ENCODE results near the gene SCUBE3.

Gene SCUBE3

GRCh38 chr6:35209081-35209480 lies 4.7 kb upstream of the SCUBE3 start:
- no peak for DNase-seq (ENCODE audit: low read depth in 2 of 3, low spot score in 2 of 3)

DNA sequence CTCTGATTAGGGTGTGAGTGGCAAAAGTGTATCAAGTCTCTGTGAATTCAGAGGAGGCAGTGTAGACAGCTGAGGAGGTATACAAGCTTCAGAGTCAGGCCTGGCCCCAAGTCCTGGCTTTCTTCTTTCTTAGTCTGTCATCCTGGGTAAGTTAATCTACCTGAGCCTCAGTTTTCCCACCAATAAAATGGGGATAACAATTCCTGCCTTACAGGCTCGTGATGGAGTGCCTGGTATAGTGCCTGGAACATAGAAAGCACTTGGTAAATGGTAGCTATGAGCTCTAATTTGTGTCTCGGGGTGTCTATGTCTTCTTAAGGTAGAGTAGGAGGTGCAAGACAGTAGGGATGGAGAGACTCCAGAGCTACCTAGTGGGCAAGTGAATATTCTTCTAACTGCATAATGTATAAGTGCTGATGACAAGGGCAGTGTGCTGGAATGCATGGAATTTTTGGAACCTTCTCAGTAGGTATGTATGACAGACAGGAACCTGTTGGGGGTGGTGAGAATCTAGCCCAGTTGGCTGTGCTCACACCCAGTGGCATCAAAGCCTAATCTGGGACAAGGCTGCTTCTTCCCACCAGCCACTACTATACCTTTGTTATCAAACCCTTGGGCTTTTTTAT lies 4.0 kb upstream of the SCUBE3 start:
- DNase-seq (ENCODE audit: low read depth in 2 of 3, low spot score in 2 of 3): no peak

GRCh38 chr6:35213298-35213791 lies 411 bp upstream of the SCUBE3 start:
- DNase-seq (ENCODE audit: low read depth in 2 of 3, low spot score in 2 of 3): no peak

DNA sequence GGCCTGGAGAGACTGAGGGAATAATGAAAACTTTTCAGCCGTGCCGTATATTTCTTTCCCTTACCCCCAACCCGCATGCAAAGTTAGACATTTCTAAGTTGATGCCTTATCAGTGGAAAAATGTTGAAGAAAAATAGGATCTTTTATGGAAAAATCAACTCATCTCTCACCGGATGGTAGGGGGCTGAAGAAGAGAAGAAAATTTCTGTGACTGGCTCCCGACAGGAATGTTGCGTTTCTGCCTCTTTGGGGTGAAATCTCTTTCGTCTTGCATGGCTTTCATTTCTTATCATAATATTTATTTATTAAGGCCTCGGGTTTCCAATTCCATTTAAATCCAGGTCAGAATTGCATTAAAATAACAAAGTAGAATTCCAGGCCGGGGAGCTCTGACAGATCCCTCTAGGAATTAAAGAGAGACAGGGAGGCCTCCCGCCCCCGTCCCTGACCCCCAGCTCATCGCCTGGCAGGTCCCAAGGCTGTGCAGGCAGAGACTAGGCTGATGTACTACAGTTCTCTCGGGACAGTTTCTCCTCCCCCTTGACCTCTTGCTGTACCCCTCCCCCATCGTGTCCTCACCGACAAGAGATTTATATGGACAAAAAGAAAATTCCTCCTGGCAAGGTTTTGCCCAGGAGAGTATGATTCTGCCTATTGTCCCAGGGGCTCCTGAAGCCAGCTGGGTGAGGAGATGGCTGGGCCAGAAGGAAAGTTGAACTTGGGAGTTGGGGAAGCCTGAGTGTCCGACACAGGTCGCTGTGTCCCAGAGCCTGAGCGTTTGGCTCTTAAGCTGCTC lies 1.3 kb downstream of the SCUBE3 start:
- DNase-seq (ENCODE audit: low read depth in 2 of 3, low spot score in 2 of 3): no peak

GRCh38 chr6:35215665-35216411 lies 2.1 kb downstream of the SCUBE3 start:
- DNase-seq (ENCODE audit: low read depth in 2 of 3, low spot score in 2 of 3): no peak

- no peak for DNase-seq (ENCODE audit: low read depth in 2 of 3, low spot score in 2 of 3)
Measured at GRCh38 chr6:35216412-35216732, 2.6 kb downstream of the SCUBE3 start.

- DNase-seq (ENCODE audit: low read depth in 2 of 3, low spot score in 2 of 3): no peak
Measured at GRCh38 chr6:35216851-35217811, 3.4 kb downstream of the SCUBE3 start.

DNA sequence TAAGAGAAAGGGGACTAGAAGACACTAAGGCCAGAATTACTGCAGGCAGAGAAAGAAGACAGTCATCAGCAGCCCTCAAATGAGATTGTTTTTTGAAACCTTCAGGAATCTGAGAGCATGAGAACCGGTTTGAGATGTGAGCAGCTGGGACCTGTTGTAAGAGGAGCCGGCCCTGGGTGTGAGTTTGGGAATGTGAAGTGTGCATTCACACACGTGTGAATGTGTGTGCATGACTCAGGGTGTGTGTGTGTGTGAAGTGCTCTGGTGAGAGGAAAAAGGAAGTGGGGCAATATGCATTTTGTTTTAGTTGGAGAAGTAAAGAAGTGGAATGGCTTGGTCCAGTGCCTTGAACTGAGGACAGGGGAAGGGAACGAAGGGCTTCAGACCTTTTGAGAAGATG lies 4.3 kb downstream of the SCUBE3 start:
- no peak for DNase-seq (ENCODE audit: low read depth in 2 of 3, low spot score in 2 of 3)

DNA sequence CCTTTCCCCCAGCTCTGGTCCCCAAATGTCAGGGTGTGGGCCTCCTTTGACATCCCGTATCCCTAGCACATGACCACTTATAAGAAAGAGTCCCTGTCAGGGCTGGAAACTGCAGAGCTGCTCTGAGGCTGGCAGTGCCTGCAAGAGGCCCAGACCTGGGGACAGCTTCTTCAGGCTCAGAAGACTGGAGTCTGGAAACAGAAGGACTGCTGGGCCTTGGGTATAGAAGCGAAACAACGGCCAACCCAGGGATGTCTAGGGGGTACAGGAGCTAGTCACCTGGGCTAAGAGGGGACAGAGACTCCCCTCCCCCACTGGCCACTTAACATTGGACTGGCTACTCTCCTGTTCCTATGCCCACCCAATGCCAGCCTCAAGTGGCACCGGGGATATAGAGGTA lies 4.7 kb downstream of the SCUBE3 start:
- no peak for DNase-seq (ENCODE audit: low read depth in 2 of 3, low spot score in 2 of 3)

DNA sequence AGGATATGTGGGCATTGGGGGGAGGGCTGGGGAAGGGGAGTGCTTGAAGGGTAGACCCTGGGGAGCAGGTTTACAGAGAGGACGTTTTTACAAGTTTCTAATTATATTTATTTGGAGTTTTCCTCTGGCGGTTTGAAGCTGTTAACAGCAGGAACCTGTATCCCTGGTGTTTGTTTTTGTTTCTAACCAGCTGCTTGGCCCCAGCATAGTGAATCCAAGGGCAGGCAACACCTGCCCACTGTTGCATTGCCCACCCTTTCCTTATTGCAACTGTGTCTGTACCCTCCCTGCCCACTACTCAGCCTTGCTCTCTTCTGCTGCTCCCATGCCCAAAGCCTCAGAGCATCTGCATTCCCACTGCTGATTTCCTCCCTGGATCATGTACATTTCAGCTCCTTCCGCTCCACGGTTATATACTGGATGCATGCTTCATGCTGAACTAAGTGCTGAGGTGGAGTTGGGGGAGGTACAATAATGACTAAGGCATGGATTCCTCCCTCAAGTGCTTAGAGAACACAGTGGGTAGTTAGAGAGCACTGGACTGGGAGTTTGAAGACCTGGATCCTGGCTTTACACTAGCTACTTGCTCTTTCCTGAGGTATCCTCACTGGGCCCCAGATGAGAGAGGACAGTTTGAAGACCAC lies 6.0 kb downstream of the SCUBE3 start:
- DNase-seq (ENCODE audit: low read depth in 2 of 3, low spot score in 2 of 3): no peak

- DNase-seq (ENCODE audit: low read depth in 2 of 3, low spot score in 2 of 3): no peak
Measured at GRCh38 chr6:35220711-35221110, 7.0 kb downstream of the SCUBE3 start.

DNA sequence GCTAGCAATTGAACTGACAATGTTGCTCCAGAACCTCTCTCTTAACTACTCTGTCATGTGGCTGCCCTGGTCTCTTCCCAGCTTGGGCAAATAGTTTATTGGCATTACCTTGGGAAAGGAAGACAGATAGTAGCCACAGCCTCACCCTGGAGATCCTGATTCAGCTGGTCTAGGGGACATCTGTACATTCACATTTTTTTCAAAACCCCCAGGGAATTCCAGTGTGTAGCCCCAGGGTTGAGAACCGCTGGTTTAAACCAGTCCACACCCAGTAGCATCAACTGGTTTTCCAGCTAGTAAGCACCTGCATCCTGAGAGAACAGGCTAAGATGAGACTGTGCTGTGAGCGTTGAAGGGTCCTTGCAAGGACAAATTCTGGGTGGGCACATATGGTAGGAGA lies 9.6 kb downstream of the SCUBE3 start:
- DNase-seq (ENCODE audit: low read depth in 2 of 3, low spot score in 2 of 3): no peak

- no peak for DNase-seq (ENCODE audit: low read depth in 2 of 3, low spot score in 2 of 3)
Measured at GRCh38 chr6:35224720-35225119, 11.0 kb downstream of the SCUBE3 start.

- DNase-seq (ENCODE audit: low read depth in 2 of 3, low spot score in 2 of 3): no peak
Measured at GRCh38 chr6:35228481-35228880, 14.7 kb downstream of the SCUBE3 start.

DNA sequence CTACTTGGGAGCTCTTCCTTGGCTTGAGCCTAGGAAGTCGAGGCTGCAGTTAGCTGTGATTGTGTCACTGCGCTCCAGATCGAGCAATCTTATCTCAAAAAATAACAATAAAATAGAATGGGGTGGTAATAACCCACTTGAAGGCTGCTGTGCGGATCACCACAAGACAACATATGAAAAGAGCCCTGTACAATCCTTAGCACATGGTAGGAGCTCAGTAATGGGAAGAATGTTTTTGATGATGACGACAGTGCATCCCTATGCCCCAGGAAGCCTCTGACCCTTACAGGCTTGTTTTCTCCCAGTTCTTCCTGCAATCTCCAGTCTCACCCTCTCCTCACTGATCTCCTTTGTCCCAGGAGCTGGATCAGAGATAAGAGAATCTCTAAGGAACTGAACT lies 15.5 kb downstream of the SCUBE3 start:
- DNase-seq (ENCODE audit: low read depth in 2 of 3, low spot score in 2 of 3): no peak

DNA sequence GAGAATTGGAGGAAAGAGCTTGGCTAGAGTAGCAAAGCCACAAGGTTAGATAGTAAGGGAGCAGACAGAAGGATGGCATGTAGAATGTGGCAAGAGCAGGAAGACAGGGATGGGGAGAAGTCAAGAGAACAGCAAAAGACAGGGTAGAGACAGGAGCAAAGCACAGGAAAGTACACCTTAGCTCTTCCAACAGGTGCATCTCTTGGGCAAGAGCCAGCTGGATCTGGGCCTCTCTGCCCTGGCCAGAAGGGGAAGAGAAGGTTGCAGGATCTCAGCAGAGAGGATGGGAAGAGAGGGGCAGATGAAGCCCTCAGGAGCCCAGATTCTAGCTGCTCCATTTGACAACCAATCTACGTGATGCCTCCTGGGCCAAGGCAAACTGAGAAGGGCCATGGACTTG lies 16.7 kb downstream of the SCUBE3 start:
- DNase-seq (ENCODE audit: low read depth in 2 of 3, low spot score in 2 of 3): no peak

GRCh38 chr6:35230950-35231349 lies 17.2 kb downstream of the SCUBE3 start:
- no peak for DNase-seq (ENCODE audit: low read depth in 2 of 3, low spot score in 2 of 3)

- no peak for DNase-seq (ENCODE audit: low read depth in 2 of 3, low spot score in 2 of 3)
Measured at GRCh38 chr6:35231563-35231962, 17.8 kb downstream of the SCUBE3 start.

DNA sequence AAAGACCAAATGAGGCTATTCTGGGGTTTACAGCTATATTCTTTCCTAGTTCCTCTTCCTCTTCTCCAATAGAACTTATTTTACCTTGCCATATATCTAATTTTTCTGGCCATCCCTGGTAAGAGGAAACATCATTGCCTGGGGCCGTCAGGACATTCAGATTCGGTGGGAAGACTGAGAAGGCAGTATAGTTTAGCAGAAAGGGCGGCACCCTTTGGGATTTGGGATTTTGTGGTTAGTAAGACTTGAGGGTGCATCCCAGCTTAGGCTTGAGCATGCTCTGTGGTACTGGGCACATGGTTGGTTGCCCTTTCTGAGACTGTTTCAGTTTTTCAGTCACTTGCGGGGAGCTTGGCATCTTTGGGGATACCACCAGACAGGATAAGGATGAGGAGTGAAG lies 21.1 kb downstream of the SCUBE3 start:
- no peak for DNase-seq (ENCODE audit: low read depth in 2 of 3, low spot score in 2 of 3)

DNA sequence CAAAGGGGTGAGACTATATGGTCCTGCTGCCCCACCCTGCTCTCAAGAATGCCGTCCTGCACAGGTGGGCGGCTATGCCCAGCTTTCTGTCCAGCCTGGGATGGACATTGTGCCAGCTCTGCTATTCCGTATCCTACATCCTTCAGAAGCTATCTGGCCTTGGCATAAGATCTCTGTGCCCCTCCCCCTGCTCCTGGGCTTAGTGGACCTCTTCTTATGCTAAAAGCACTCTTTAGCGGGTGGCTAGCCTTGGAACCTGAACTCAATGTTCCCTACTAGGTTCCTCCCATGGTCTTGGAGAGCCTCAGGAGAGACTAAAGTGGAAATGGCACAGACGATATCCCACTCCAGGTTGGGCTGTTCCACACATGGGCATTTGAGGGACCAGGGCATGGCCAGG lies 22.5 kb downstream of the SCUBE3 start:
- no peak for DNase-seq (ENCODE audit: low read depth in 2 of 3, low spot score in 2 of 3)

- no peak for DNase-seq (ENCODE audit: low read depth in 2 of 3, low spot score in 2 of 3)
Measured at GRCh38 chr6:35237476-35237875, 23.7 kb downstream of the SCUBE3 start.
